GM12878 (cell line): Measurements from ENCODE around the gene SLC45A1. TPM values are rescaled to one million over a fixed set of nuclear protein-coding genes. Genes with fewer than 3 reads are reported as not detected.

Experiments used
- ATAC-seq: fragments of 200-7000 bp; cut with Tn5 transposase; 3 replicates; pipeline ENCODE4 v1.9.1; 2020; ENCODE audit warnings: mild to moderate bottlenecking, moderate library complexity
- BruUV-seq: library from RNA; stranded (reverse); fragments of 400-500 nt; replicated peaks from 2 replicates; lab custom pipeline; 2021; lab: Mats Ljungman, UMichigan
- CTCF ChIA-PET: fragments of 300-600 bp; sonication (Branson Sonifier 250); formaldehyde crosslinking; extraction: SDS; loops from one replicate; lab custom pipeline; 2021; ENCODE audit warnings: inconsistent platforms; lab: Yijun Ruan, JAX
- POLR2A ChIA-PET: fragments of 350-600 bp; formaldehyde crosslinking; extraction: SDS; loops from one replicate; lab custom pipeline; 2021; ENCODE audit warnings: inconsistent platforms; lab: Charles Lee
- RAD21 ChIA-PET: fragments of 300-600 bp; sonication (Branson Sonifier 250); formaldehyde crosslinking; loops from one replicate; lab custom pipeline; 2023; ENCODE audit warnings: antibody characterized with exemption; ENCODE audit not compliant: unreplicated experiment; lab: Charles Lee
- SMC1A ChIA-PET: fragments of 300-600 bp; sonication (Branson Sonifier 250); formaldehyde crosslinking; loops from one replicate; lab custom pipeline; 2023; ENCODE audit not compliant: unreplicated experiment, uncharacterized antibody; lab: Charles Lee
- DNase-seq: peaks from one replicate; pipeline ENCODE4 v3.0.0-alpha.2; 2011; ENCODE audit warnings: low read depth, low spot score
- FAIRE-seq: peaks from 3 replicates; lab custom pipeline; 2011; peaks lifted over from hg19 to GRCh38; lab: Jason Lieb, UNC
- H2AFZ ChIP-seq: 2 replicates; pipeline ENCODE4 v1.6.0; 2011; ENCODE audit warnings: low read depth, low read length, control low read depth; ENCODE audit not compliant: control insufficient read depth
- H3K27ac ChIP-seq: 2 replicates; pipeline ENCODE4 v1.5.1; 2011; ENCODE audit warnings: control low read depth; ENCODE audit not compliant: control insufficient read depth, insufficient read depth
- H3K27me3 ChIP-seq, 2 experiments: replicated peaks in 1 of 2; 2 replicates each; pipeline versions ENCODE4 v1.6.0 to v1.6.1; 2011; ENCODE audit warnings: low read length in 1 of 2; ENCODE audit not compliant: control insufficient read depth in 2 of 2, insufficient read depth in 2 of 2
- H3K36me3 ChIP-seq, 2 experiments: 2 replicates each; pipeline ENCODE4 v1.5.1; 2011; ENCODE audit warnings: low read length in 1 of 2; ENCODE audit not compliant: control insufficient read depth in 2 of 2, insufficient read depth in 2 of 2
- H3K4me1 ChIP-seq: 2 replicates; pipeline ENCODE4 v1.6.1; 2011; ENCODE audit warnings: mild to moderate bottlenecking, low read length, moderate library complexity, mixed read lengths; ENCODE audit not compliant: control insufficient read depth, insufficient read depth
- H3K4me2 ChIP-seq: 2 replicates; pipeline ENCODE4 v1.6.0; 2011; ENCODE audit warnings: control low read depth; ENCODE audit not compliant: control insufficient read depth, insufficient read depth
- H3K4me3 ChIP-seq: fragments of 200-600 bp; sonication (generic); 2 replicates; pipeline ENCODE4 v1.5.1; 2016
- H3K79me2 ChIP-seq: 2 replicates; pipeline ENCODE4 v1.6.0; 2011; ENCODE audit warnings: low read length; ENCODE audit not compliant: control insufficient read depth, insufficient read depth
- H3K9ac ChIP-seq: 2 replicates; pipeline ENCODE4 v1.8.0; 2011; ENCODE audit warnings: low read length, control low read depth, mixed read lengths; ENCODE audit not compliant: control insufficient read depth, insufficient read depth
- H3K9me3 ChIP-seq: replicated peaks from 3 replicates; pipeline ENCODE4 v1.5.1; 2011; ENCODE audit warnings: mild to moderate bottlenecking, low read length; ENCODE audit not compliant: control insufficient read depth, insufficient read depth
- H4K20me1 ChIP-seq: 2 replicates; pipeline ENCODE4 v1.6.0; 2011; ENCODE audit not compliant: control insufficient read depth, insufficient read depth
- BCL11A ChIP-seq: IDR thresholded peaks from 2 replicates; pipeline ENCODE4 v1.6.1; 2011; ENCODE audit warnings: low read depth, low read length
- CHD1 ChIP-seq: IDR thresholded peaks from 2 replicates; pipeline ENCODE4 v1.6.1; 2012; ENCODE audit warnings: low read depth, low read length, improper control_type of control experiment
- EED ChIP-seq: sonication (generic); IDR thresholded peaks from 2 replicates; pipeline ENCODE4 v1.6.1; 2016; ENCODE audit warnings: antibody characterized with exemption, low read depth
- GABPA ChIP-seq: IDR thresholded peaks from 2 replicates; pipeline ENCODE4 v1.6.1; 2014; ENCODE audit warnings: antibody characterized with exemption, low read depth, mild to moderate bottlenecking, inconsistent platforms
- PAX8 ChIP-seq: fragments of 450-650 bp; IDR thresholded peaks from 2 replicates; pipeline ENCODE4 v1.6.1; 2017; ENCODE audit warnings: mild to moderate bottlenecking, moderate library complexity
- RBBP5 ChIP-seq: fragments of 200-600 bp; sonication (generic); conservative IDR thresholded peaks from 2 replicates; pipeline ENCODE4 v1.6.1; 2016
- SIX5 ChIP-seq: IDR thresholded peaks from 2 replicates; pipeline ENCODE4 v1.6.1; 2011; ENCODE audit warnings: mild to moderate bottlenecking, low read depth, low read length, moderate library complexity; ENCODE audit not compliant: severe bottlenecking
- SUZ12 ChIP-seq: fragments of 200-600 bp; sonication (generic); IDR thresholded peaks from one replicate; pipeline ENCODE4 v1.6.1; 2018; ENCODE audit warnings: antibody characterized with exemption, mild to moderate bottlenecking; ENCODE audit not compliant: unreplicated experiment
- YY1 ChIP-seq: IDR thresholded peaks from 2 replicates; pipeline ENCODE4 v1.6.1; 2011; ENCODE audit warnings: low read depth, mild to moderate bottlenecking, low read length
- ZNF217 ChIP-seq: fragments of 450-650 bp; IDR thresholded peaks from 2 replicates; pipeline ENCODE4 v1.6.1; 2017; ENCODE audit warnings: antibody characterized with exemption, mild to moderate bottlenecking
- WGBS: methylation state at CpG from one replicate; pipeline ENCODE4 v1.1.6; 2016; ENCODE audit warnings: low lambda C conversion rate; ENCODE audit not compliant: insufficient replicate concordance, insufficient coverage; ENCODE audit errors: missing lambda C conversion rate; 5-methylcytosine and 5-hydroxymethylcytosine counted together
- in situ Hi-C: fragments of 300-500 bp; cut with MboI; formaldehyde crosslinking; loops from 9 replicates; pipeline ENCODE4 v1.14.3; 2018; ENCODE audit warnings: mixed read lengths
- intact Hi-C: fragments of 100-400 bp; cut with micrococcal nuclease; formaldehyde crosslinking; loops from one replicate; pipeline ENCODE4 v1.14.2; 2022; ENCODE audit not compliant: unreplicated experiment
- polyA plus RNA-seq, 11 experiments: library from polyadenylated mRNA; depleted of rRNA in 4 of 11; unstranded in 6 of 11; stranded (reverse) in 5 of 11; fragments of >200 nt; fragmentation: Nextera tagmentation in 4 of 11; fragmentation: Illumina TruSeq in 1 of 11; extraction: Ambion mirVana in 4 of 11; extraction: Trizol in 1 of 11; gene quantifications; 1 replicate in 1 of 11; 2 replicates in 10 of 11; pipeline versions ENCODE4 v1.2.1 to v1.2.3, GENCODE V29; 2011 to 2016; ENCODE audit warnings: inconsistent platforms in 2 of 11, missing spikeins in 2 of 11, low read depth in 1 of 11
- total RNA-seq, 4 experiments: library from RNA; depleted of rRNA in 3 of 4; stranded (reverse); fragments of >200 nt in 3 of 4; fragmentation: Illumina TruSeq in 1 of 4; extraction: Trizol in 1 of 4; gene quantifications; 2 replicates each; pipeline versions ENCODE4 v1.2.1 to v1.2.3, GENCODE V29; 2013 to 2021
- TF ChIP-seq, protein P1 (sequence below): fragments of 450-650 bp; formaldehyde crosslinking; IDR thresholded peaks from 2 replicates; pipeline ENCODE4 v1.4.0; 2022; ENCODE audit warnings: mild to moderate bottlenecking, moderate library complexity

Gene SLC45A1
- total and polyA plus RNA-seq, 10 of the 15 experiments (the other 5 are each of a cell fraction or from before 2014, with no cell fraction given) = 0.07 to 0.23 (median 0.13) TPM; not detected in 6

GRCh38 chr1:8365661-8366362 is 47.9 kb downstream of the SLC45A1 start:
- H3K4me3 ChIP-seq = no peak overlapping the region
- no peak for FAIRE-seq
- no peaks in the 10 kb centered on the region; the same call in 1 of the 2 replicates for H3K79me2 ChIP-seq
- BruUV-seq = no TSS peak
- TF ChIP-seq SIX5 = no peak
- TF ChIP-seq ZNF217 = no peak
- no peak for TF ChIP-seq BCL11A
- TF ChIP-seq RBBP5 = no peak
- TF ChIP-seq CHD1 = no peak
- TF ChIP-seq, protein P1, sequence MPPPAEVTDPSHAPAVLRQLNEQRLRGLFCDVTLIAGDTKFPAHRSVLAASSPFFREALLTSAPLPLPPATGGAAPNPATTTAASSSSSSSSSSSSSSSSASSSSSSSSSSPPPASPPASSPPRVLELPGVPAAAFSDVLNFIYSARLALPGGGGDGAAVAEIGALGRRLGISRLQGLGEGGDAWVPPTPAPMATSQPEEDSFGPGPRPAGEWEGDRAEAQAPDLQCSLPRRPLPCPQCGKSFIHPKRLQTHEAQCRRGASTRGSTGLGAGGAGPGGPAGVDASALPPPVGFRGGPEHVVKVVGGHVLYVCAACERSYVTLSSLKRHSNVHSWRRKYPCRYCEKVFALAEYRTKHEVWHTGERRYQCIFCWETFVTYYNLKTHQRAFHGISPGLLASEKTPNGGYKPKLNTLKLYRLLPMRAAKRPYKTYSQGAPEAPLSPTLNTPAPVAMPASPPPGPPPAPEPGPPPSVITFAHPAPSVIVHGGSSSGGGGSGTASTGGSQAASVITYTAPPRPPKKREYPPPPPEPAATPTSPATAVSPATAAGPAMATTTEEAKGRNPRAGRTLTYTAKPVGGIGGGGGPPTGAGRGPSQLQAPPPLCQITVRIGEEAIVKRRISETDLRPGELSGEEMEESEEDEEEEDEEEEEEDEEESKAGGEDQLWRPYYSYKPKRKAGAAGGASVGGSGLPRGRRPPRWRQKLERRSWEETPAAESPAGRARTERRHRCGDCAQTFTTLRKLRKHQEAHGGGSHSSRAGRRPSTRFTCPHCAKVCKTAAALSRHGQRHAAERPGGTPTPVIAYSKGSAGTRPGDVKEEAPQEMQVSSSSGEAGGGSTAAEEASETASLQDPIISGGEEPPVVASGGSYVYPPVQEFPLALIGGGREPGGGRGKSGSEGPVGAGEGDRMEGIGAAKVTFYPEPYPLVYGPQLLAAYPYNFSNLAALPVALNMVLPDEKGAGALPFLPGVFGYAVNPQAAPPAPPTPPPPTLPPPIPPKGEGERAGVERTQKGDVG = no peak
- TF ChIP-seq EED = no peak
- no peak for TF ChIP-seq YY1
- no peak for TF ChIP-seq SUZ12
- no peak for TF ChIP-seq PAX8
- no peak for TF ChIP-seq GABPA
- TF ChIP-seq, all 136 proteins: peak for 0
- DNase-seq = no peak
- SMC1A ChIA-PET = no interaction called here
- POLR2A ChIA-PET = no interaction called here
- intact Hi-C loops = no loop called here
- Histone ChIP-seq H4K20me1 (no peaks in the 10 kb centered on the region), H3K4me2 (no peak overlapping the region), H3K9me3 (no peaks in the 10 kb centered on the region), H3K27me3 (no peaks in the 10 kb centered on the region), H3K4me1 (no peaks in the 10 kb centered on the region), H3K27ac (no peak overlapping the region), H2AFZ (no peak overlapping the region), H3K9ac (no peak overlapping the region), H3K36me3 (peaks cover 12 to 37% of the 10 kb centered on the region in 2 experiments)
- WGBS = 95% methylated on average over 24 of the region's 24 CpGs
- CTCF ChIA-PET = interaction anchor here (3.0 kb wide), 1 partner anchor 351 kb away, joined by 9 read pairs; no protein-coding TSS in a partner anchor
- in situ Hi-C loops = no loop called here
- ATAC-seq = no peak
- RAD21 ChIA-PET = no interaction called here
